ENCODE results near the gene SHC4.
A peak's percentile ranks its signal among the peaks of the same experiment; 100 is the strongest.

SHC4 gene

GRCh38 chr15:48963524-48964113, at the start of gene SHC4:
Gene SHC4, minus strand, starts transcription at chr15:48963919. Its CDS starts 904 bp downstream, at chr15:48963015.
- peak; percentile 61 for DNase-seq (ENCODE audit: low read depth)
- no peak for TF ChIP-seq POLR2A (IDR thresholded peaks at IDR 0.05; ENCODE audit: extremely low read depth, insufficient read length)
- no peak for TF ChIP-seq CTCF (IDR thresholded peaks at IDR 0.05; ENCODE audit: low read depth, low read length)
- no peak for TF ChIP-seq MAX (IDR thresholded peaks at IDR 0.05; ENCODE audit: low read depth, low read length)
- TF ChIP-seq MYC (IDR thresholded peaks at IDR 0.05; ENCODE audit: low read depth, low read length): no peak
- H3K4me3 ChIP-seq (ENCODE audit: low read depth, low read length): peak within 1 kb of the TSS; percentile 41

GRCh38 chr15:48999314-48999713, 35.6 kb upstream of the SHC4 start:
- H3K4me3 ChIP-seq (ENCODE audit: low read depth, low read length): no peak overlapping the region
- no peak for TF ChIP-seq CTCF (IDR thresholded peaks at IDR 0.05; ENCODE audit: low read depth, low read length)
- TF ChIP-seq POLR2A (IDR thresholded peaks at IDR 0.05; ENCODE audit: extremely low read depth, insufficient read length): no peak
- no peak for TF ChIP-seq MYC (IDR thresholded peaks at IDR 0.05; ENCODE audit: low read depth, low read length)
- no peak for TF ChIP-seq MAX (IDR thresholded peaks at IDR 0.05; ENCODE audit: low read depth, low read length)
- DNase-seq (ENCODE audit: low read depth): no peak

- no peak for DNase-seq (ENCODE audit: low read depth)
- H3K4me3 ChIP-seq (ENCODE audit: low read depth, low read length): no peak overlapping the region
- TF ChIP-seq CTCF (IDR thresholded peaks at IDR 0.05; ENCODE audit: low read depth, low read length) (no peak), MYC (IDR thresholded peaks at IDR 0.05; ENCODE audit: low read depth, low read length) (no peak), MAX (IDR thresholded peaks at IDR 0.05; ENCODE audit: low read depth, low read length) (no peak), POLR2A (IDR thresholded peaks at IDR 0.05; ENCODE audit: extremely low read depth, insufficient read length) (no peak)
These were observed 32.6 kb upstream of the SHC4 start for GRCh38 chr15:48996276-48996675.

- no peak for DNase-seq (ENCODE audit: low read depth)
- TF ChIP-seq CTCF (IDR thresholded peaks at IDR 0.05; ENCODE audit: low read depth, low read length): no peak
- no peak for TF ChIP-seq POLR2A (IDR thresholded peaks at IDR 0.05; ENCODE audit: extremely low read depth, insufficient read length)
- no peak for TF ChIP-seq MYC (IDR thresholded peaks at IDR 0.05; ENCODE audit: low read depth, low read length)
- no peak for TF ChIP-seq MAX (IDR thresholded peaks at IDR 0.05; ENCODE audit: low read depth, low read length)
- no peak overlapping the region for H3K4me3 ChIP-seq (ENCODE audit: low read depth, low read length)
These were observed 29.7 kb upstream of the SHC4 start for GRCh38 chr15:48993380-48993779.

- H3K4me3 ChIP-seq (ENCODE audit: low read depth, low read length): no peak overlapping the region
- no peak for TF ChIP-seq POLR2A (IDR thresholded peaks at IDR 0.05; ENCODE audit: extremely low read depth, insufficient read length)
- TF ChIP-seq MAX (IDR thresholded peaks at IDR 0.05; ENCODE audit: low read depth, low read length): no peak
- DNase-seq (ENCODE audit: low read depth): peak; percentile 47
These were observed 28.8 kb upstream of the SHC4 start for GRCh38 chr15:48992545-48992944.

GRCh38 chr15:48992096-48992495, 28.4 kb upstream of the SHC4 start:
- H3K4me3 ChIP-seq (ENCODE audit: low read depth, low read length): no peak overlapping the region
- no peak for TF ChIP-seq MYC (IDR thresholded peaks at IDR 0.05; ENCODE audit: low read depth, low read length)
- no peak for TF ChIP-seq POLR2A (IDR thresholded peaks at IDR 0.05; ENCODE audit: extremely low read depth, insufficient read length)
- TF ChIP-seq CTCF (IDR thresholded peaks at IDR 0.05; ENCODE audit: low read depth, low read length): no peak
- TF ChIP-seq MAX (IDR thresholded peaks at IDR 0.05; ENCODE audit: low read depth, low read length): no peak
- DNase-seq (ENCODE audit: low read depth): no peak
